HepG2 (cell line): ENCODE results near the gene TSTD2. TPM values are rescaled to one million over a fixed set of nuclear protein-coding genes. Genes with fewer than 3 reads are reported as not detected.
A peak's percentile ranks its signal among the peaks of the same experiment; 100 is the strongest.

Source experiments
- ASH2L ChIP-seq: fragments of 300-600, 200-600 bp; sonication (generic); IDR thresholded peaks from 2 replicates; pipeline ENCODE4 v1.7.0; 2017; ENCODE audit warnings: low read depth, mild to moderate bottlenecking, moderate library complexity, mixed read lengths, low read length; ENCODE audit not compliant: insufficient read length
- ATF1 ChIP-seq: IDR thresholded peaks from 2 replicates; pipeline ENCODE4 v1.6.1; 2016; ENCODE audit warnings: mild to moderate bottlenecking, control low read depth
- LCORL ChIP-seq, 2 experiments: fragments of 450-650 bp in 1 of 2; sonication (generic) in 1 of 2; formaldehyde crosslinking in 1 of 2; IDR thresholded peaks; 2 replicates each; pipeline versions ENCODE4 v1.5.0 to v1.6.1; 2017 to 2020; ENCODE audit warnings: antibody characterized with exemption in 1 of 2, missing genetic modification reagents in 1 of 2
- ZNF333 ChIP-seq: sonication (generic); formaldehyde crosslinking; IDR thresholded peaks from 2 replicates; pipeline ENCODE4 v1.4.0; 2020; ENCODE audit warnings: mild to moderate bottlenecking, missing genetic modification reagents, borderline replicate concordance
- ZNF354B ChIP-seq: sonication (generic); formaldehyde crosslinking; IDR thresholded peaks from 2 replicates; pipeline ENCODE4 v1.8.0; 2022; ENCODE audit warnings: mild to moderate bottlenecking, missing genetic modification reagents
- ZNF775 ChIP-seq: sonication (generic); formaldehyde crosslinking; IDR thresholded peaks from 2 replicates; pipeline ENCODE4 v1.4.0; 2020; ENCODE audit warnings: missing genetic modification reagents, mild to moderate bottlenecking, moderate library complexity, borderline replicate concordance
- ZNF816 ChIP-seq: sonication (generic); formaldehyde crosslinking; IDR thresholded peaks from 2 replicates; pipeline ENCODE4 v1.8.0; 2022; ENCODE audit warnings: missing genetic modification reagents, mild to moderate bottlenecking, borderline replicate concordance
- polyA plus RNA-seq, 8 experiments: library from polyadenylated mRNA; depleted of rRNA in 3 of 8; stranded (reverse) in 7 of 8; unstranded in 1 of 8; fragments of >200 nt; fragmentation: Illumina TruSeq in 4 of 8; extraction: Trizol in 4 of 8; gene quantifications; 2 replicates each; pipeline versions ENCODE4 v1.2.1 to v1.2.3, GENCODE V29; 2011 to 2016; ENCODE audit warnings: low read depth in 4 of 8, missing spikeins in 1 of 8, mixed read lengths in 1 of 8; ENCODE audit not compliant: insufficient read depth in 1 of 8
- total RNA-seq, 5 experiments: library from RNA; depleted of rRNA; stranded (reverse); fragments of >200 nt; fragmentation: Illumina TruSeq; extraction: Trizol; gene quantifications; 2 replicates each; pipeline ENCODE4 v1.2.3, GENCODE V29; 2016; ENCODE audit warnings: low read depth in 1 of 5
- TF ChIP-seq, protein P1 (sequence below): sonication (generic); formaldehyde crosslinking; IDR thresholded peaks from 2 replicates; pipeline ENCODE4 v1.4.0; 2020; ENCODE audit warnings: mild to moderate bottlenecking, missing genetic modification reagents, borderline replicate concordance
- TF ChIP-seq, protein P2 (sequence below): sonication (generic); formaldehyde crosslinking; IDR thresholded peaks from 2 replicates; pipeline ENCODE4 v1.5.0; 2020; ENCODE audit warnings: mild to moderate bottlenecking, missing genetic modification reagents

The TSTD2 gene
- total and polyA plus RNA-seq, 2 of the 13 experiments (the other 11 are each of a cell fraction or from before 2014, with no cell fraction given) = 16.0 to 23.1 TPM

DNA sequence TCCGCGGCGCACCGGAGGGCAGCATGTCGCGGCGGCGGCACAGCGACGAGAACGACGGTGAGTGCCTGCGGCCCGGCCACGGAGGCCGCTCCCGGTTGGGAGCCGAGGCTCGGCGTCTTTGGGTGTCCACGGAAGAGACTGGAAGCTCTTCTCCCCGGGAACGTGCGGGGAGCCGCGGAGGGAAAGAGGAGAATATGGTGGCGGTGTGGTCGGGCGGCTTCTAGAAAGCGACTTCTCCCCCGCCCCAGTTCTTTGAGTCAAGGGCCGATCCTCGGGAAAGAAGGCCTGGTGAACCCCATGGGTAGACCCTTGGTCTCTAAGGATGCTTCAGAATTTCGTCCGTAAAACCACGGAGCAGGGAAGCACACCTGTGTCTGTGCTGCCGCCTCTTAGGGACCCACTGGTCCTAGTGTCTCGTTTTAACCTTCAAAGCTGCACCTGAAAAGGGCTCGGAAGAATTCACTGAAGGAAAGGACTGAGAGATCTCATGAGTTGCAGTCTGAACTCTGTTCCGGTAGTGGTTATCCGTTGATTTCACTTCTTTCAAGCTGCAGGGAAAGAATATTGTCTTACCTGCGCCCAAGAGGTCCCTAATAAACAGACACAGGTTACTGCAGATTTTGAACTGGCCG, 807 bp upstream of the TSTD2 start (continued):
- TF ChIP-seq, protein P1, sequence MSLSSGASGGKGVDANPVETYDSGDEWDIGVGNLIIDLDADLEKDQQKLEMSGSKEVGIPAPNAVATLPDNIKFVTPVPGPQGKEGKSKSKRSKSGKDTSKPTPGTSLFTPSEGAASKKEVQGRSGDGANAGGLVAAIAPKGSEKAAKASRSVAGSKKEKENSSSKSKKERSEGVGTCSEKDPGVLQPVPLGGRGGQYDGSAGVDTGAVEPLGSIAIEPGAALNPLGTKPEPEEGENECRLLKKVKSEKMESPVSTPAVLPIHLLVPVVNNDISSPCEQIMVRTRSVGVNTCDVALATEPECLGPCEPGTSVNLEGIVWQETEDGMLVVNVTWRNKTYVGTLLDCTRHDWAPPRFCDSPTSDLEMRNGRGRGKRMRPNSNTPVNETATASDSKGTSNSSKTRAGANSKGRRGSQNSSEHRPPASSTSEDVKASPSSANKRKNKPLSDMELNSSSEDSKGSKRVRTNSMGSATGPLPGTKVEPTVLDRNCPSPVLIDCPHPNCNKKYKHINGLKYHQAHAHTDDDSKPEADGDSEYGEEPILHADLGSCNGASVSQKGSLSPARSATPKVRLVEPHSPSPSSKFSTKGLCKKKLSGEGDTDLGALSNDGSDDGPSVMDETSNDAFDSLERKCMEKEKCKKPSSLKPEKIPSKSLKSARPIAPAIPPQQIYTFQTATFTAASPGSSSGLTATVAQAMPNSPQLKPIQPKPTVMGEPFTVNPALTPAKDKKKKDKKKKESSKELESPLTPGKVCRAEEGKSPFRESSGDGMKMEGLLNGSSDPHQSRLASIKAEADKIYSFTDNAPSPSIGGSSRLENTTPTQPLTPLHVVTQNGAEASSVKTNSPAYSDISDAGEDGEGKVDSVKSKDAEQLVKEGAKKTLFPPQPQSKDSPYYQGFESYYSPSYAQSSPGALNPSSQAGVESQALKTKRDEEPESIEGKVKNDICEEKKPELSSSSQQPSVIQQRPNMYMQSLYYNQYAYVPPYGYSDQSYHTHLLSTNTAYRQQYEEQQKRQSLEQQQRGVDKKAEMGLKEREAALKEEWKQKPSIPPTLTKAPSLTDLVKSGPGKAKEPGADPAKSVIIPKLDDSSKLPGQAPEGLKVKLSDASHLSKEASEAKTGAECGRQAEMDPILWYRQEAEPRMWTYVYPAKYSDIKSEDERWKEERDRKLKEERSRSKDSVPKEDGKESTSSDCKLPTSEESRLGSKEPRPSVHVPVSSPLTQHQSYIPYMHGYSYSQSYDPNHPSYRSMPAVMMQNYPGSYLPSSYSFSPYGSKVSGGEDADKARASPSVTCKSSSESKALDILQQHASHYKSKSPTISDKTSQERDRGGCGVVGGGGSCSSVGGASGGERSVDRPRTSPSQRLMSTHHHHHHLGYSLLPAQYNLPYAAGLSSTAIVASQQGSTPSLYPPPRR (CRISPR knock-in tag) = 0 out of 2 replicates have a peak, but pooled peaks have one; percentile 26
- TF ChIP-seq, protein P2, sequence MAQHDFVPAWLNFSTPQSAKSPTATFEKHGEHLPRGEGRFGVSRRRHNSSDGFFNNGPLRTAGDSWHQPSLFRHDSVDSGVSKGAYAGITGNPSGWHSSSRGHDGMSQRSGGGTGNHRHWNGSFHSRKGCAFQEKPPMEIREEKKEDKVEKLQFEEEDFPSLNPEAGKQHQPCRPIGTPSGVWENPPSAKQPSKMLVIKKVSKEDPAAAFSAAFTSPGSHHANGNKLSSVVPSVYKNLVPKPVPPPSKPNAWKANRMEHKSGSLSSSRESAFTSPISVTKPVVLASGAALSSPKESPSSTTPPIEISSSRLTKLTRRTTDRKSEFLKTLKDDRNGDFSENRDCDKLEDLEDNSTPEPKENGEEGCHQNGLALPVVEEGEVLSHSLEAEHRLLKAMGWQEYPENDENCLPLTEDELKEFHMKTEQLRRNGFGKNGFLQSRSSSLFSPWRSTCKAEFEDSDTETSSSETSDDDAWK (CRISPR knock-in tag) = no peak
- TF ChIP-seq ZNF333 (CRISPR knock-in tag) (no peak), LCORL (IDR thresholded peaks at IDR 0.05) (no peak), LCORL (CRISPR knock-in tag; IDR thresholded peaks at IDR 0.05) (0 out of 2 replicates have a peak, but pooled peaks have one; percentile 2), ASH2L (peak; percentile 89), ZNF816 (CRISPR knock-in tag) (no peak; the same call in 1 of the 2 replicates), ATF1 (CRISPR knock-in tag) (no peak), ZNF354B (CRISPR knock-in tag) (0 out of 2 replicates have a peak, but pooled peaks have one; percentile 87), ZNF775 (CRISPR knock-in tag) (no peak)
